Measurements from ENCODE around the gene B4GALT5. TPM values are rescaled to one million over a fixed set of nuclear protein-coding genes. Genes with fewer than 3 reads are reported as not detected.
A peak's percentile ranks its signal among the peaks of the same experiment; 100 is the strongest.

The B4GALT5 gene
- total and polyA plus RNA-seq, 12 donors: 14.2 to 137 (median 69.1) TPM

GRCh38 chr20:49700411-49701185 lies 13.1 kb downstream of the B4GALT5 start:
- Histone ChIP-seq H3K9me3 (replicated peaks in 1 of 3) (no peaks in the 10 kb centered on the region), H3K27me3 (no peaks in the 10 kb centered on the region), H3K4me1 (replicated peaks in 1 of 2) (peaks cover 32 to 91% of the 10 kb centered on the region in 2 donors), H3K4me3 (no peak overlapping the region), H3K27ac (peak overlapping the region in 4 of 5 donors; percentile 67 to 83 (median 70)), H3K36me3 (replicated peaks in 1 of 2) (no peaks in the 10 kb centered on the region)
- intact Hi-C loops (cut with DNase I): no loop called here
- TF ChIP-seq POLR2A (IDR thresholded peaks at IDR 0.05) (peak in 1 of 2 donors; percentile 28), CTCF (IDR thresholded peaks at IDR 0.05) (no peak)
- DNase-seq: peak in 2 of 7 donors; percentile 62 to 69
- WGBS, 4 donors: 45 to 50% (median 49%) methylated on average over 7 of the region's 7 CpGs

GRCh38 chr20:49699200-49699992 lies 14.3 kb downstream of the B4GALT5 start:
- peaks cover 41 to 90% of the 10 kb centered on the region in 2 donors for H3K4me1 ChIP-seq (replicated peaks in 1 of 2)
- H3K9me3 ChIP-seq (replicated peaks in 1 of 3): no peaks in the 10 kb centered on the region

GRCh38 chr20:49698477-49698876 lies 15.2 kb downstream of the B4GALT5 start:
- Histone ChIP-seq H3K27me3 (no peaks in the 10 kb centered on the region), H3K9me3 (replicated peaks in 1 of 3) (no peaks in the 10 kb centered on the region), H3K4me3 (no peak overlapping the region), H3K27ac (peak overlapping the region in 3 of 5 donors; percentile 21 to 67 (median 23)), H3K36me3 (replicated peaks in 1 of 2) (no peaks in the 10 kb centered on the region), H3K4me1 (replicated peaks in 1 of 2) (peaks cover 45 to 90% of the 10 kb centered on the region in 2 donors)
- 73 to 75% (median 74%) methylated on average over 5 of the region's 5 CpGs for WGBS, 4 donors
- no peak for TF ChIP-seq CTCF (IDR thresholded peaks at IDR 0.05)
- TF ChIP-seq POLR2A (IDR thresholded peaks at IDR 0.05): no peak
- intact Hi-C loops (cut with DNase I): no loop called here
- DNase-seq: no peak

More at GRCh38 chr20:49699200-49699992, 14.3 kb downstream of the B4GALT5 start:
- no peak overlapping the region for H3K4me3 ChIP-seq
- no peaks in the 10 kb centered on the region for H3K36me3 ChIP-seq (replicated peaks in 1 of 2)
- H3K27me3 ChIP-seq: no peaks in the 10 kb centered on the region
- peak in 1 of 7 donors; percentile 30 for DNase-seq
- intact Hi-C loops (cut with DNase I): no loop called here
- TF ChIP-seq CTCF (IDR thresholded peaks at IDR 0.05): no peak
- H3K27ac ChIP-seq: peak overlapping the region in 3 of 5 donors; percentile 33 to 71 (median 67)
- 36 to 56% (median 50%) methylated on average over 5 to 6 of the region's 6 CpGs for WGBS, 4 donors

GRCh38 chr20:49697071-49697470 lies 16.6 kb downstream of the B4GALT5 start:
- peaks cover 43 to 84% of the 10 kb centered on the region in 2 donors for H3K4me1 ChIP-seq (replicated peaks in 1 of 2)
- WGBS, 4 donors: 82 to 87% (median 84%) methylated on average over 6 of the region's 6 CpGs
- H3K4me3 ChIP-seq: no peak overlapping the region
- H3K27me3 ChIP-seq: no peaks in the 10 kb centered on the region
- intact Hi-C loops (cut with DNase I): no loop called here
- H3K27ac ChIP-seq: peak overlapping the region in 3 of 5 donors; percentile 41 to 55 (median 47)
- TF ChIP-seq POLR2A (IDR thresholded peaks at IDR 0.05): no peak
- TF ChIP-seq CTCF (IDR thresholded peaks at IDR 0.05): no peak
- H3K36me3 ChIP-seq (replicated peaks in 1 of 2): no peaks in the 10 kb centered on the region
- peak in 2 of 7 donors; percentile 11 to 51 for DNase-seq
- no peaks in the 10 kb centered on the region for H3K9me3 ChIP-seq (replicated peaks in 1 of 3)
